RWPE2 (cell line): Measurements from ENCODE around the gene EFNA3.

Experiments
- ATAC-seq: fragments of 200-7000 bp; cut with Tn5 transposase; 3 replicates; pipeline ENCODE4 v1.9.1; 2021; ENCODE audit warnings: low read depth
- DNase-seq: peaks from one replicate; pipeline ENCODE4 v3.0.0-alpha.2; 2020; ENCODE audit warnings: low spot score
- H3K27ac ChIP-seq: fragments of 450-650 bp; 2 replicates; pipeline ENCODE4 v1.5.1; 2017; ENCODE audit warnings: mild to moderate bottlenecking; ENCODE audit not compliant: poor library complexity, severe bottlenecking
- H3K27me3 ChIP-seq: fragments of 250-450 bp; sonication (Bioruptor Pico); 2 replicates; pipeline ENCODE4 v1.5.1; 2021; ENCODE audit warnings: mild to moderate bottlenecking, moderate library complexity; ENCODE audit not compliant: insufficient read depth, poor library complexity, severe bottlenecking
- H3K36me3 ChIP-seq: fragments of 250-450 bp; sonication (Bioruptor Pico); 2 replicates; pipeline ENCODE4 v1.5.1; 2020; ENCODE audit warnings: low read depth, mild to moderate bottlenecking, moderate library complexity
- H3K4me1 ChIP-seq: fragments of 250-450 bp; sonication (Bioruptor Pico); 2 replicates; pipeline ENCODE4 v1.5.1; 2021; ENCODE audit warnings: mild to moderate bottlenecking, moderate library complexity; ENCODE audit not compliant: insufficient read depth, poor library complexity, severe bottlenecking
- H3K4me3 ChIP-seq: fragments of 250-450 bp; sonication (Bioruptor Pico); 2 replicates; pipeline ENCODE4 v1.5.1; 2021; ENCODE audit warnings: mild to moderate bottlenecking, moderate library complexity; ENCODE audit not compliant: severe bottlenecking
- H3K9me3 ChIP-seq: fragments of 250-450 bp; sonication (Bioruptor Pico); 2 replicates; pipeline ENCODE4 v1.5.1; 2021; ENCODE audit warnings: mild to moderate bottlenecking, moderate library complexity; ENCODE audit not compliant: severe bottlenecking
- TF ChIP-seq, protein P1 (sequence below): fragments of 450-650 bp; IDR thresholded peaks from one replicate; pipeline ENCODE4 v1.5.1; 2017; ENCODE audit warnings: mild to moderate bottlenecking, moderate library complexity; ENCODE audit not compliant: poor library complexity, severe bottlenecking

Gene EFNA3

DNA sequence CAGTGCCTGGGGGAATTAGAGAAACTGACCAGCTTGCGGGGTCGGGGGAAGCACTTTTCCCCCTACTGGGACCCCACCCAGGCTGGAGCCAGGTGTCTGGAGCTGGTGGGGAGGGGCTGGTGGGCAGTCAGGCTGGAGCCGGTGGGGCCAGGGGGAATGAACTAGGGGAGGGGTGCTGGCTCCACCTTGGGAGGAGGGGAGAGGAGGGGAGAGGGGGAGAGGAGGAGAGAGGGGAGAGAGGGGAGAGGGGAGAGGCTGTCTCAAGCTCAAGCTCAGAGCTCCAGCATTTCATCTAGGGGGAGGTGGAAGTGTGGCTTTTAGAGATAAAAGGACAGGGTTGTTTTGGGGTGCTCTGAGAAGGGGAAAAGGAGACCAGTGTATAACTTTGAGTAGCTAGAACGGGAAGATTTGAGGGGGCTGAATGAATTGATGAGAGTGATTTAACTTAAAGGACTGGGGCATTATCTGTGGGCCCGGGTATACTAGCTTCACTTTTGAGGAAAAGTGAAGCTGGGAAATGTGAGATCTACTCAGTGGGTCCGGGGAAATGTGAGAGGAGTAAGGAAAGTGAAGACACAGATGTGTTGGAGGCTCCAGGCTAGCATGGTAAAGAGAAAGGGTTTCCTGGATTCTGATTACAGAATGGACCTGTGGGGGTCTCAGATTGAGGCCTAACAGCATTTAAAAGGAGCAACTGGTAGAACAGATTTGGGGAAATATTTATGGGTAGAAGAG is 51.8 kb downstream of the EFNA3 start:
- H3K4me1 ChIP-seq, result peaks cover 36% of the 10 kb centered on the region
- H3K27me3 ChIP-seq, result no peaks in the 10 kb centered on the region
- H3K36me3 ChIP-seq, result peaks cover 44% of the 10 kb centered on the region
- DNase-seq (no peak), ATAC-seq (no peak)
- TF ChIP-seq, protein P1, sequence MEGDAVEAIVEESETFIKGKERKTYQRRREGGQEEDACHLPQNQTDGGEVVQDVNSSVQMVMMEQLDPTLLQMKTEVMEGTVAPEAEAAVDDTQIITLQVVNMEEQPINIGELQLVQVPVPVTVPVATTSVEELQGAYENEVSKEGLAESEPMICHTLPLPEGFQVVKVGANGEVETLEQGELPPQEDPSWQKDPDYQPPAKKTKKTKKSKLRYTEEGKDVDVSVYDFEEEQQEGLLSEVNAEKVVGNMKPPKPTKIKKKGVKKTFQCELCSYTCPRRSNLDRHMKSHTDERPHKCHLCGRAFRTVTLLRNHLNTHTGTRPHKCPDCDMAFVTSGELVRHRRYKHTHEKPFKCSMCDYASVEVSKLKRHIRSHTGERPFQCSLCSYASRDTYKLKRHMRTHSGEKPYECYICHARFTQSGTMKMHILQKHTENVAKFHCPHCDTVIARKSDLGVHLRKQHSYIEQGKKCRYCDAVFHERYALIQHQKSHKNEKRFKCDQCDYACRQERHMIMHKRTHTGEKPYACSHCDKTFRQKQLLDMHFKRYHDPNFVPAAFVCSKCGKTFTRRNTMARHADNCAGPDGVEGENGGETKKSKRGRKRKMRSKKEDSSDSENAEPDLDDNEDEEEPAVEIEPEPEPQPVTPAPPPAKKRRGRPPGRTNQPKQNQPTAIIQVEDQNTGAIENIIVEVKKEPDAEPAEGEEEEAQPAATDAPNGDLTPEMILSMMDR, result no peak
- peak overlapping the region; percentile 64 for H3K4me3 ChIP-seq
- no peaks in the 10 kb centered on the region for H3K9me3 ChIP-seq
- H3K27ac ChIP-seq, result peak overlapping the region; percentile 91

DNA sequence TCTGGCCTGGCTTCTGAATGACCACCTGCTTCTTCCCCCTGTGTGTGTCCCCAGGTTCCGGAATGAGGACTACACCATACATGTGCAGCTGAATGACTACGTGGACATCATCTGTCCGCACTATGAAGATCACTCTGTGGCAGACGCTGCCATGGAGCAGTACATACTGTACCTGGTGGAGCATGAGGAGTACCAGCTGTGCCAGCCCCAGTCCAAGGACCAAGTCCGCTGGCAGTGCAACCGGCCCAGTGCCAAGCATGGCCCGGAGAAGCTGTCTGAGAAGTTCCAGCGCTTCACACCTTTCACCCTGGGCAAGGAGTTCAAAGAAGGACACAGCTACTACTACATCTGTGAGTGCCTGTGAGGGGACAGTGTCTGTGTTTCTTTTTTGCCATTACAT is 52.6 kb downstream of the EFNA3 start:
- Histone ChIP-seq H3K36me3 (peaks cover 44% of the 10 kb centered on the region), H3K27me3 (no peaks in the 10 kb centered on the region), H3K4me3 (no peak overlapping the region), H3K27ac (peak overlapping the region; percentile 91), H3K9me3 (no peaks in the 10 kb centered on the region), H3K4me1 (peaks cover 27% of the 10 kb centered on the region)
- no peak for ATAC-seq
- DNase-seq, result no peak
- TF ChIP-seq, protein P1, result no peak

DNA sequence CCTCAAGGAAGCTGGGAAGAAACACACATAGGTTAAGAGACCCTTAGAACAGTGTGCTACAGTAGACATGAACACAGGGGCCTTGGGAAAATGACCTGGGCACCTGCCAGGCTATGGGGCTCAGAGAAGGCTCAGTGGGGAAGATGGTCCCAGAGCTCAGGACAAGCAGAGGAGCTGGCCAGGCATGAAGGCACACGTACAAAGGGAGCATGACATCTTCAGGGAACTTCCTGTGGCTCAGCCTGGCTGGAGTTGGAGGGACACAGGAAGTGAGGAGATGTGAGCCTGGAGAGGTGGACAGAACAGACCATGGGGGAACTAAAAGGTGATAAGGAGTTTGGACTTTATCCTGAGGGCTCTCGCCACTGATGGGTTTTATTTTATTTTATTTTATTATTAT is 53.2 kb downstream of the EFNA3 start:
- Histone ChIP-seq H3K9me3 (no peaks in the 10 kb centered on the region), H3K27me3 (no peaks in the 10 kb centered on the region), H3K27ac (peak overlapping the region; percentile 91), H3K4me3 (no peak overlapping the region), H3K4me1 (peaks cover 22% of the 10 kb centered on the region), H3K36me3 (peaks cover 44% of the 10 kb centered on the region)
- DNase-seq, result no peak
- no peak for ATAC-seq
- TF ChIP-seq, protein P1, result no peak

DNA sequence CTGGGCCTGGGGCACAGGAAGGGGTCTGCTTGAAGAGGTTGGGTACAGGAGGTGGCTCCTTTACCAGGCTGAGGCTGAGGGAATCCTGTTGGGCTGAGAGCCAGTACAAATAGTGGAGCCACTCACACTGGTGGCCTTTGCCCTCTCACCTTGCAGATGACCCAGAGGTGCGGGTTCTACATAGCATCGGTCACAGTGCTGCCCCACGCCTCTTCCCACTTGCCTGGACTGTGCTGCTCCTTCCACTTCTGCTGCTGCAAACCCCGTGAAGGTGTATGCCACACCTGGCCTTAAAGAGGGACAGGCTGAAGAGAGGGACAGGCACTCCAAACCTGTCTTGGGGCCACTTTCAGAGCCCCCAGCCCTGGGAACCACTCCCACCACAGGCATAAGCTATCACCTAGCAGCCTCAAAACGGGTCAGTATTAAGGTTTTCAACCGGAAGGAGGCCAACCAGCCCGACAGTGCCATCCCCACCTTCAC is 55.2 kb downstream of the EFNA3 start:
- H3K36me3 ChIP-seq, result peaks cover 52% of the 10 kb centered on the region
- no peak for DNase-seq
- H3K4me1 ChIP-seq, result peaks cover 19% of the 10 kb centered on the region
- H3K27me3 ChIP-seq, result no peaks in the 10 kb centered on the region
- no peak for ATAC-seq
- H3K4me3 ChIP-seq, result no peak overlapping the region
- H3K27ac ChIP-seq, result peak overlapping the region; percentile 91
- no peaks in the 10 kb centered on the region for H3K9me3 ChIP-seq
- TF ChIP-seq, protein P1, result no peak

DNA sequence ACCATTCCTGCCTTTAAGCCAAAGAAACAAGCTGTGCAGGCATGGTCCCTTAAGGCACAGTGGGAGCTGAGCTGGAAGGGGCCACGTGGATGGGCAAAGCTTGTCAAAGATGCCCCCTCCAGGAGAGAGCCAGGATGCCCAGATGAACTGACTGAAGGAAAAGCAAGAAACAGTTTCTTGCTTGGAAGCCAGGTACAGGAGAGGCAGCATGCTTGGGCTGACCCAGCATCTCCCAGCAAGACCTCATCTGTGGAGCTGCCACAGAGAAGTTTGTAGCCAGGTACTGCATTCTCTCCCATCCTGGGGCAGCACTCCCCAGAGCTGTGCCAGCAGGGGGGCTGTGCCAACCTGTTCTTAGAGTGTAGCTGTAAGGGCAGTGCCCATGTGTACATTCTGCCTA is 55.7 kb downstream of the EFNA3 start:
- H3K4me1 ChIP-seq, result peaks cover 19% of the 10 kb centered on the region
- no peak for ATAC-seq
- DNase-seq, result no peak
- TF ChIP-seq, protein P1, result no peak
- peak overlapping the region; percentile 91 for H3K27ac ChIP-seq
- H3K27me3 ChIP-seq, result no peaks in the 10 kb centered on the region
- no peaks in the 10 kb centered on the region for H3K9me3 ChIP-seq
- H3K36me3 ChIP-seq, result peaks cover 55% of the 10 kb centered on the region
- H3K4me3 ChIP-seq, result no peak overlapping the region
